Suprapubic skin (tissue), 3 donors: ENCODE data around the gene OR10A6.

Experiments
- POLR2AphosphoS5 ChIP-seq, 3 donors: sonication (generic); formaldehyde crosslinking; IDR thresholded peaks; one replicate each; pipeline ENCODE4 v1.6.1; 2017; ENCODE audit warnings: antibody characterized with exemption in 3 of 3
- TF ChIP-seq, protein P1 (sequence below), 2 donors: fragments of 200-600 bp in 1 of 2; fragments of 450-650 bp in 1 of 2; sonication (generic) in 1 of 2; IDR thresholded peaks; one replicate each; pipeline ENCODE4 v1.5.1; 2016 to 2019; ENCODE audit warnings: antibody characterized with exemption in 2 of 2, mild to moderate bottlenecking in 1 of 2, moderate library complexity in 1 of 2

DNA sequence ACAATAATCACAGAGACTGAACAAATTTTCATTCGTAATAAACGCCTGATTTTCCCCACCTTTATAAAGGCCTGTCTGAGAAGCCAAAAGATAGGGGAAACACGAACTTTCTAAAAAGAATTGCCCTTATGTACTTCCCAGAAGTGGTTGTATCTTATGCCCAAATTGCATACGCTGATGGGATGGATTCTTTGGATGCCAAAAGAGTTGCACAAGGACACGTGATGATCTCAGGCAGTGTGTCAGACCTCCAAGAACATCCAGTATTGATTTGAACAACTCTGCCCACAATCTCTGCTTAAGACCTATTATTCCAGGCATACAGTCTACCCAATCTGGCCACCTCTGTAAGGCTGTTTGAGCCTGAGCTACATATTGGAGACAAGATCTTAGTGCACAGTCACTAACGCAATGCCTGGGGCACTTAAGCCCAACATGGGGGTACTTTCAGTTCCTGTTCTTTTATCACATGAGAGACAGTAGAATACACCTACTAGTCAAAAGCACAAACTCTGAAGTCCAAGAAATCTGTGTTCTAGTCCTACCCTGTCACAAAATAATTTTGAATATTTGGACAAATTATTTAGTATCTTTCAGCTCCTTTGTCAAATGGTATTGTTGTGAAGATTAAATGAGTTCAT is 38.9 kb downstream of the OR10A6 start:
- TF ChIP-seq POLR2AphosphoS5 (IDR thresholded peaks at IDR 0.05): no peak
- TF ChIP-seq, protein P1, sequence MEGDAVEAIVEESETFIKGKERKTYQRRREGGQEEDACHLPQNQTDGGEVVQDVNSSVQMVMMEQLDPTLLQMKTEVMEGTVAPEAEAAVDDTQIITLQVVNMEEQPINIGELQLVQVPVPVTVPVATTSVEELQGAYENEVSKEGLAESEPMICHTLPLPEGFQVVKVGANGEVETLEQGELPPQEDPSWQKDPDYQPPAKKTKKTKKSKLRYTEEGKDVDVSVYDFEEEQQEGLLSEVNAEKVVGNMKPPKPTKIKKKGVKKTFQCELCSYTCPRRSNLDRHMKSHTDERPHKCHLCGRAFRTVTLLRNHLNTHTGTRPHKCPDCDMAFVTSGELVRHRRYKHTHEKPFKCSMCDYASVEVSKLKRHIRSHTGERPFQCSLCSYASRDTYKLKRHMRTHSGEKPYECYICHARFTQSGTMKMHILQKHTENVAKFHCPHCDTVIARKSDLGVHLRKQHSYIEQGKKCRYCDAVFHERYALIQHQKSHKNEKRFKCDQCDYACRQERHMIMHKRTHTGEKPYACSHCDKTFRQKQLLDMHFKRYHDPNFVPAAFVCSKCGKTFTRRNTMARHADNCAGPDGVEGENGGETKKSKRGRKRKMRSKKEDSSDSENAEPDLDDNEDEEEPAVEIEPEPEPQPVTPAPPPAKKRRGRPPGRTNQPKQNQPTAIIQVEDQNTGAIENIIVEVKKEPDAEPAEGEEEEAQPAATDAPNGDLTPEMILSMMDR (IDR thresholded peaks at IDR 0.05): no peak
